Spinal cord (tissue), 10 donors: Measurements from ENCODE around the gene MAN2B1. TPM values are rescaled to one million over a fixed set of nuclear protein-coding genes. Genes with fewer than 3 reads are reported as not detected.
"Not testable (repeated sequence)": the region's sequence is repeated elsewhere in the genome, so short reads cannot be mapped to it uniquely, and the experiment has no call there.

ENCODE experiments used
- DNase-seq, 6 donors: peaks; one replicate each; pipeline versions ENCODE4 v3.0.0 to v3.0.0-alpha.2; 2013 to 2015; ENCODE audit warnings: low spot score in 6 of 6, low read depth in 4 of 6
- H3K27ac ChIP-seq: one replicate; pipeline ENCODE4 v1.5.1; 2013; ENCODE audit warnings: low read depth, low read length, control low read depth
- H3K27me3 ChIP-seq: one replicate; pipeline ENCODE4 v1.6.1; 2013; ENCODE audit warnings: low read length; ENCODE audit not compliant: control insufficient read depth, insufficient read depth
- H3K36me3 ChIP-seq: one replicate; pipeline ENCODE4 v1.6.1; 2013; ENCODE audit warnings: low read length; ENCODE audit not compliant: control insufficient read depth, insufficient read depth
- H3K4me1 ChIP-seq: one replicate; pipeline ENCODE4 v1.6.1; 2013; ENCODE audit warnings: low read length; ENCODE audit not compliant: control insufficient read depth, insufficient read depth
- H3K4me3 ChIP-seq: one replicate; pipeline ENCODE4 v1.5.1; 2013; ENCODE audit warnings: low read depth, low read length, control low read depth
- H3K9me3 ChIP-seq: one replicate; pipeline ENCODE4 v1.6.1; 2013; ENCODE audit warnings: low read length; ENCODE audit not compliant: control insufficient read depth, insufficient read depth
- WGBS: methylation state at CpG from one replicate; pipeline ENCODE4 v1.1.5; 2013; ENCODE audit warnings: missing lambda C conversion rate; ENCODE audit not compliant: insufficient coverage; 5-methylcytosine and 5-hydroxymethylcytosine counted together
- polyA plus RNA-seq, 2 donors: library from polyadenylated mRNA; unstranded; fragments of 120-200 nt; gene quantifications; one replicate each; pipeline ENCODE4 v1.2.1, GENCODE V29; 2013; ENCODE audit not compliant: insufficient read length in 2 of 2
- total RNA-seq, 2 donors: library from RNA; depleted of rRNA in 1 of 2; stranded (reverse); fragments of 120-200 nt in 1 of 2; fragments of >200 nt in 1 of 2; gene quantifications; one replicate each; pipeline versions ENCODE4 v1.2.3 to v1.2.4, GENCODE V29; 2013 to 2014
- donor health status: healthy.

MAN2B1 gene
- total and polyA plus RNA-seq, 4 donors, result 18.9 to 38.7 (median 31.1) TPM

- DNase-seq, result no peak
- WGBS, result 94% methylated on average over 12 of the region's 13 CpGs
These were observed 29.9 kb downstream of the MAN2B1 start for GRCh38 chr19:12636631-12637030.

GRCh38 chr19:12629215-12629614 lies 37.3 kb downstream of the MAN2B1 start:
- peaks cover 39% of the 10 kb centered on the region for H3K36me3 ChIP-seq
- H3K27me3 ChIP-seq, result no peaks in the 10 kb centered on the region
- 60% methylated on average over 1 of the region's 7 CpGs for WGBS
- H3K27ac ChIP-seq, result no peak overlapping the region
- no peak for DNase-seq
- no peak overlapping the region for H3K4me3 ChIP-seq
- H3K4me1 ChIP-seq, result no peaks in the 10 kb centered on the region
- H3K9me3 ChIP-seq, result no peaks in the 10 kb centered on the region

More at GRCh38 chr19:12636631-12637030, 29.9 kb downstream of the MAN2B1 start:
- no peaks in the 10 kb centered on the region for H3K9me3 ChIP-seq
- H3K4me1 ChIP-seq, result peaks cover 10% of the 10 kb centered on the region
- no peak overlapping the region for H3K27ac ChIP-seq
- H3K4me3 ChIP-seq, result no peak overlapping the region
- no peaks in the 10 kb centered on the region for H3K27me3 ChIP-seq
- H3K36me3 ChIP-seq, result no peaks in the 10 kb centered on the region

- 89% methylated on average over 8 of the region's 17 CpGs for WGBS
- H3K27me3 ChIP-seq, result no peaks in the 10 kb centered on the region
- no peak overlapping the region for H3K4me3 ChIP-seq
- H3K9me3 ChIP-seq, result no peaks in the 10 kb centered on the region
- DNase-seq, result no peak
- H3K27ac ChIP-seq, result no peak overlapping the region
- H3K4me1 ChIP-seq, result no peaks in the 10 kb centered on the region
- H3K36me3 ChIP-seq, result peaks cover 44% of the 10 kb centered on the region
These were observed 38.2 kb downstream of the MAN2B1 start for GRCh38 chr19:12628040-12629022.

- WGBS, result 92% methylated on average over 5 of the region's 8 CpGs
- peaks cover 44% of the 10 kb centered on the region for H3K36me3 ChIP-seq
These were observed 39.6 kb downstream of the MAN2B1 start for GRCh38 chr19:12626958-12627357.

GRCh38 chr19:12623361-12624031 lies 43.0 kb downstream of the MAN2B1 start:
- Histone ChIP-seq H3K36me3 (peaks cover 38% of the 10 kb centered on the region), H3K4me3 (no peak overlapping the region), H3K4me1 (no peaks in the 10 kb centered on the region), H3K27me3 (no peaks in the 10 kb centered on the region), H3K9me3 (no peaks in the 10 kb centered on the region), H3K27ac (no peak overlapping the region)
- WGBS, result 96% methylated on average over 2 of the region's 4 CpGs
- DNase-seq, result no peak

More at GRCh38 chr19:12626958-12627357, 39.6 kb downstream of the MAN2B1 start:
- no peak overlapping the region for H3K27ac ChIP-seq
- H3K4me1 ChIP-seq, result no peaks in the 10 kb centered on the region
- DNase-seq, result no peak
- H3K27me3 ChIP-seq, result no peaks in the 10 kb centered on the region
- H3K9me3 ChIP-seq, result no peaks in the 10 kb centered on the region
- no peak overlapping the region for H3K4me3 ChIP-seq

GRCh38 chr19:12621253-12622024 lies 45.1 kb downstream of the MAN2B1 start:
- H3K27me3 ChIP-seq, H3K9me3 ChIP-seq, H3K4me3 ChIP-seq, H3K4me1 ChIP-seq, DNase-seq, H3K27ac ChIP-seq: not testable (repeated sequence)
- no CpG with 5 or more reads among the region's 26 CpGs for WGBS
- H3K36me3 ChIP-seq, result peaks cover 27% of the 10 kb centered on the region

GRCh38 chr19:12617646-12618045 lies 48.9 kb downstream of the MAN2B1 start:
- peaks cover 16% of the 10 kb centered on the region for H3K36me3 ChIP-seq
- no peaks in the 10 kb centered on the region for H3K4me1 ChIP-seq
- no peaks in the 10 kb centered on the region for H3K27me3 ChIP-seq
- H3K4me3 ChIP-seq, result no peak overlapping the region
- no peaks in the 10 kb centered on the region for H3K9me3 ChIP-seq
- DNase-seq, result no peak
- no peak overlapping the region for H3K27ac ChIP-seq
- WGBS, result no CpG with 5 or more reads among the region's 4 CpGs

- Histone ChIP-seq H3K9me3 (no peaks in the 10 kb centered on the region), H3K4me1 (peaks cover 5% of the 10 kb centered on the region), H3K36me3 (peaks cover 26% of the 10 kb centered on the region), H3K27me3 (no peaks in the 10 kb centered on the region), H3K4me3 (peak overlapping the region; percentile 99), H3K27ac (peak overlapping the region; percentile 99)
- DNase-seq, result peak; percentile 33 to 90 (median 60)
- WGBS, result 0% methylated on average over 4 of the region's 10 CpGs
These were observed 55.2 kb downstream of the MAN2B1 start for GRCh38 chr19:12611361-12611699.

- peaks cover 28% of the 10 kb centered on the region for H3K36me3 ChIP-seq
- H3K27me3 ChIP-seq, result no peaks in the 10 kb centered on the region
- peak; percentile 94 to 100 (median 98) for DNase-seq
- peak within 1 kb of the TSS; percentile 99 for H3K27ac ChIP-seq
- H3K4me3 ChIP-seq, result peak within 1 kb of the TSS; percentile 99
- WGBS, result 0% methylated on average over 58 of the region's 61 CpGs
- peaks cover 5% of the 10 kb centered on the region for H3K4me1 ChIP-seq
- H3K9me3 ChIP-seq, result no peaks in the 10 kb centered on the region
These were observed 55.8 kb downstream of the MAN2B1 start, which contains the start of the genes ZNF490 and ZNF791 for GRCh38 chr19:12610540-12611360. ZNF490 (minus strand) TSS chr19:12610813; CDS start chr19:12610680, 133 bp downstream. ZNF791 (plus strand) TSS chr19:12610920; CDS start chr19:12611080, 160 bp downstream.
